ENCODE measurements around the gene DLST. TPM values are rescaled to one million over a fixed set of nuclear protein-coding genes. Genes with fewer than 3 reads are reported as not detected.

DLST gene
- total and polyA plus RNA-seq, 12 donors = 42.0 to 205 (median 146) TPM

DNA sequence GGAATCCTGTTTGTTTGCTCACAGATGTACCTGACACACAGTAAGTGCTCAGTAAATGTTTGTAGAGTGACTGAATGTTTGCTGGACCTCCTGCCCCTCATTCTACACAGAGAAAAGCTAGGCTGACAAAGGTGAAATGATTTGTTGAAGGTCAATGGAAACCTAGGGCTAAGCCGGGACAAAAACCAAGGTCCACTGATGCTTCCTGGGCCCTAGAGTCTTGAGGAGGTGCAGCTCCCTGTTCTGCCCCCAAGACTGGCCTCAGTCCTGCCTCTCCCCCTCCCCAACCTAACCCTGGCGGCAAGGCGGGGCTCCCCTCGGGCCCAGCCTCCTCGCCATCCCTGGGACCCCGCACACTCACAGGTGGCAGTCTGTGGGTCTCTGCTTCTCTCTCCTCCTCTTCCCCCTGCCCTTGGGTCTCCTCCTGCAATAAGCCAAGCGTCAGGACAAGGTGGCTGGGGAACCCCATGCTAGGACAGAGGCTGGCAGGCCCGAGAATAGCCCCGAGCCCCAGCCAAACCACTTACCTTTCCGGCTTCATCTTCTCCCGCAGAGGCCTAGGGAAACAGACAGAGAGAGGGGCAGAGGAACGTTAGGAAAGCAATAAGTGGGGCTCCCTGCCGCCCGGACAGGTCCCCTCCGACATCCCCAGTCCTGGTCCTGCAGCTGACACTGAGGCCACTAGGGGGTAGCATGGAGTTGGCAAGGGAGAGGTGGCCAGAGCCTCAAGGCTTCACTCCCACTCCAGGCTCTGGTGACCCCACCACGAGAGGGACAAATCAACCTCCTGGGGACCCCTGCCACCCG lies 64.3 kb downstream of the DLST start:
- H3K4me3 ChIP-seq = no peak overlapping the region
- WGBS, 4 donors = 33 to 40% (median 37%) methylated on average over 16 to 17 of the region's 17 CpGs
- H3K27me3 ChIP-seq = no peaks in the 10 kb centered on the region
- peaks cover 3 to 16% of the 10 kb centered on the region in 2 donors for H3K4me1 ChIP-seq (replicated peaks in 1 of 2)
- intact Hi-C loops (cut with DNase I) = loop anchor here (5.0 to 10.0 kb wide), 2 partner anchors 59 to 141 kb away; partner anchors contain the start of gene EIF2B2 (in 1 of the 2)
- H3K9me3 ChIP-seq (replicated peaks in 1 of 3) = no peaks in the 10 kb centered on the region
- TF ChIP-seq POLR2A (IDR thresholded peaks at IDR 0.05) (no peak), CTCF (IDR thresholded peaks at IDR 0.05) (peak; percentile 72 to 94 (median 90))
- H3K36me3 ChIP-seq (replicated peaks in 1 of 2) = no peaks in the 10 kb centered on the region
- DNase-seq = peak; percentile 72 to 88 (median 82)
- H3K27ac ChIP-seq = no peak overlapping the region

DNA sequence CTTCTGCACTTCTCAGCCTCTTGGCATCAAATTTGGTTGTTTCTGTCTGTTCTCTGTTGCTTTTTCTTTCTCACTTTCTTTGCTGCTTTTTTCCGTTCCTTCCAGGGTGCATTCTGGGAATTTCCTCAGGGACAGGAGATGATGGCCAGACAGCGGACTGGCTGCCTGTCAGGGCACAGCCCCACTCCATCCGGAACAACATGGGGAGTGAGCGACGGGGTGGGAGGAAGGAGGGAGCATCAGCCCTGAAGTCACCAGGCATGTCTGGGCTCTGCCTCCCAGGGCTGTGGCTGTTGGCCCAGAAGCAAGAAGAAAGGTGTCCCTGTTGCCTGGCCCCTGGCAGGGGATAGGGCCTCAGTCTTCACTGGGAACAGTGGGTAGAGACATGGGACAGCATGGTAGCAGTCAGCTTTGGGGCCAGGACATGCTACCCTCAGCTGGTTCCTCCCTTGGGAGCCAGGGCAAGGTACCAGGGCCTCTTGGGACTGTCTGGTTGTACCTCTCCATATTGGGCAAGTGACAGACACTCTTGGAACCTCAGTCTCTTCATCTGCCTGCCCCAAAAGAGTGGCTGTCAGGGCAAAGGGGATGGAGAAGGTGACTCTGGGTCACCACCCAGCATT lies 65.1 kb downstream of the DLST start:
- Histone ChIP-seq H3K4me1 (replicated peaks in 1 of 2) (peaks cover 0 to 9% of the 10 kb centered on the region in 2 donors), H3K27ac (no peak overlapping the region), H3K36me3 (replicated peaks in 1 of 2) (no peaks in the 10 kb centered on the region), H3K9me3 (replicated peaks in 1 of 3) (no peaks in the 10 kb centered on the region), H3K4me3 (no peak overlapping the region), H3K27me3 (no peaks in the 10 kb centered on the region)
- WGBS, 4 donors = 17 to 24% (median 21%) methylated on average over 5 of the region's 5 CpGs
- TF ChIP-seq CTCF (IDR thresholded peaks at IDR 0.05) = peak in 3 of 6 experiments; percentile 7 to 47 (median 31)
- TF ChIP-seq POLR2A (IDR thresholded peaks at IDR 0.05) = no peak
- intact Hi-C loops (cut with DNase I) = loop anchor here (5.0 to 10.0 kb wide), 2 partner anchors 58 to 141 kb away; partner anchors contain the start of gene EIF2B2 (in 1 of the 2)
- DNase-seq = no peak

- 90 to 93% (median 93%) methylated on average over 12 to 13 of the region's 13 CpGs for WGBS, 4 donors
- H3K27ac ChIP-seq = no peak overlapping the region
- no peak overlapping the region for H3K4me3 ChIP-seq
- H3K4me1 ChIP-seq (replicated peaks in 1 of 2) = peaks cover 0 to under 1% of the 10 kb centered on the region in 2 donors
- intact Hi-C loops (cut with DNase I) = loop anchor here (5.0 to 10.0 kb wide), 2 partner anchors 57 to 140 kb away; partner anchors contain the start of gene EIF2B2 (in 1 of the 2)
- no peak for DNase-seq
- no peaks in the 10 kb centered on the region for H3K27me3 ChIP-seq
- TF ChIP-seq CTCF (IDR thresholded peaks at IDR 0.05) = no peak
- TF ChIP-seq POLR2A (IDR thresholded peaks at IDR 0.05) = no peak
- no peaks in the 10 kb centered on the region for H3K36me3 ChIP-seq (replicated peaks in 1 of 2)
- no peaks in the 10 kb centered on the region for H3K9me3 ChIP-seq (replicated peaks in 1 of 3)
Observed at GRCh38 chr14:74947353-74948227, 65.9 kb downstream of the DLST start.

Measured in adrenal gland (tissue), 12 donors.